OCI-LY7 (cell line): ENCODE measurements around the gene PSMC1. TPM values are rescaled to one million over a fixed set of nuclear protein-coding genes. Genes with fewer than 3 reads are reported as not detected.
A peak's percentile ranks its signal among the peaks of the same experiment; 100 is the strongest.

Experiments
- BruUV-seq: library from RNA; stranded (reverse); fragments of 400-500 nt; replicated peaks from 2 replicates; lab custom pipeline; 2021; lab: Mats Ljungman, UMichigan
- CTCF ChIA-PET: fragments of 300-600 bp; sonication (Branson Sonifier 250); formaldehyde crosslinking; loops from one replicate; lab custom pipeline; 2022; ENCODE audit warnings: antibody characterized with exemption; ENCODE audit not compliant: unreplicated experiment; lab: Charles Lee
- POLR2A ChIA-PET: fragments of 300-600 bp; sonication (Branson Sonifier 250); formaldehyde crosslinking; loops from one replicate; lab custom pipeline; 2022; ENCODE audit warnings: antibody characterized with exemption; lab: Charles Lee
- DNase-seq: peaks from one replicate; pipeline ENCODE4 v3.0.0-alpha.2; 2015; ENCODE audit warnings: low spot score
- H2AFZ ChIP-seq: fragments of 200-600 bp; sonication (generic), shearing (Covaris generic); 2 replicates; pipeline ENCODE4 v1.6.1; 2014; ENCODE audit warnings: mild to moderate bottlenecking, antibody characterized with exemption, low read length, moderate library complexity
- H3K27ac ChIP-seq: fragments of 200-600 bp; sonication (generic); 2 replicates; pipeline ENCODE4 v1.5.1; 2014; ENCODE audit warnings: mixed run types, low read depth, mild to moderate bottlenecking, moderate library complexity, low read length, inconsistent platforms; ENCODE audit not compliant: poor library complexity, severe bottlenecking
- H3K36me3 ChIP-seq: fragments of 200-600 bp; sonication (generic); 2 replicates; pipeline ENCODE4 v1.6.1; 2014; ENCODE audit warnings: mild to moderate bottlenecking, antibody characterized with exemption, low read length, moderate library complexity, mixed read lengths; ENCODE audit not compliant: insufficient read depth
- H3K4me1 ChIP-seq: fragments of 200-600 bp; sonication (generic); 2 replicates; pipeline ENCODE4 v1.5.1; 2014; ENCODE audit warnings: mild to moderate bottlenecking, low read length; ENCODE audit not compliant: insufficient read depth, poor library complexity, severe bottlenecking
- H3K4me2 ChIP-seq: fragments of 200-600 bp; sonication (generic); 2 replicates; pipeline ENCODE4 v1.6.1; 2014; ENCODE audit warnings: mild to moderate bottlenecking, low read length
- H3K4me3 ChIP-seq: fragments of 200-600 bp; sonication (generic); 2 replicates; pipeline ENCODE4 v1.5.1; 2014; ENCODE audit warnings: mild to moderate bottlenecking, low read depth, low read length; ENCODE audit not compliant: poor library complexity, severe bottlenecking
- H3K79me2 ChIP-seq: fragments of 200-600 bp; sonication (generic); 2 replicates; pipeline ENCODE4 v1.6.1; 2016; ENCODE audit warnings: low read depth, mild to moderate bottlenecking, low read length, moderate library complexity, mixed read lengths; ENCODE audit not compliant: insufficient read depth
- H3K9me2 ChIP-seq: fragments of 200-600 bp; sonication (generic); 2 replicates; pipeline ENCODE4 v1.6.1; 2016; ENCODE audit warnings: mild to moderate bottlenecking, low read length, mixed read lengths; ENCODE audit not compliant: insufficient read depth
- H3K9me3 ChIP-seq: fragments of 200-600 bp; sonication (generic); 2 replicates; pipeline ENCODE4 v1.6.1; 2014; ENCODE audit warnings: mild to moderate bottlenecking, mixed run types, low read length, mixed read lengths
- H4K20me1 ChIP-seq: fragments of 200-600 bp; sonication (generic); 2 replicates; pipeline ENCODE4 v1.6.1; 2014; ENCODE audit warnings: mild to moderate bottlenecking, antibody characterized with exemption, low read length, moderate library complexity, mixed read lengths; ENCODE audit not compliant: insufficient read depth
- CTCF ChIP-seq: fragments of 200-600 bp; sonication (generic); conservative IDR thresholded peaks from 2 replicates; pipeline ENCODE4 v1.5.1; 2014; ENCODE audit warnings: mild to moderate bottlenecking, antibody characterized with exemption, low read length, moderate library complexity, mixed read lengths
- EZH2phosphoT487 ChIP-seq: fragments of 200-600 bp; sonication (generic); IDR thresholded peaks from 2 replicates; pipeline ENCODE4 v1.6.1; 2018; ENCODE audit warnings: low read depth, borderline replicate concordance, mild to moderate bottlenecking, mixed run types, antibody characterized with exemption, low read length, moderate library complexity, mixed read lengths
- intact Hi-C: fragments of 100-400 bp; cut with micrococcal nuclease; formaldehyde crosslinking; loops from one replicate; pipeline ENCODE4 v1.10.0; 2022; ENCODE audit not compliant: unreplicated experiment
- total RNA-seq, 2 experiments: library from RNA; depleted of rRNA in 1 of 2; stranded (reverse); fragments of >200 nt in 1 of 2; shearing (Covaris generic) in 1 of 2; gene quantifications; 2 replicates each; pipeline ENCODE4 v1.2.3, GENCODE V29; 2014 to 2022

The PSMC1 gene
- total RNA-seq, 2 experiments from 2014 or later, result 92.7 to 100 TPM

- TF ChIP-seq CTCF (no peak), EZH2phosphoT487 (no peak)
- intact Hi-C loops, result no loop called here
- Histone ChIP-seq H3K36me3 (peaks cover 95% of the 10 kb centered on the region), H2AFZ (no peak overlapping the region), H3K27ac (peak overlapping the region; percentile 30), H3K79me2 (peaks cover 2% of the 10 kb centered on the region; the same call in 1 of the 2 replicates), H3K4me3 (no peak overlapping the region), H3K9me2 (no peaks in the 10 kb centered on the region), H3K9me3 (no peaks in the 10 kb centered on the region), H3K4me1 (peaks cover 9% of the 10 kb centered on the region), H3K4me2 (no peak overlapping the region), H4K20me1 (no peaks in the 10 kb centered on the region)
- no peak for DNase-seq
- ChIA-PET POLR2A (interaction anchor here (1.1 kb wide), 1 partner anchor 28 kb away, joined by 4 read pairs; no protein-coding TSS in a partner anchor), CTCF (no interaction called here)
- no TSS peak for BruUV-seq
Observed at GRCh38 chr14:90263748-90264449, 7.5 kb downstream of the PSMC1 start.

- CTCF ChIA-PET, result no interaction called here
Observed at GRCh38 chr14:90266441-90267154, 10.2 kb downstream of the PSMC1 start.

More at GRCh38 chr14:90266441-90267154, 10.2 kb downstream of the PSMC1 start:
- TF ChIP-seq CTCF, result no peak
- no peak for TF ChIP-seq EZH2phosphoT487
- H3K4me3 ChIP-seq, result no peak overlapping the region
- no peak overlapping the region for H3K4me2 ChIP-seq
- no peaks in the 10 kb centered on the region for H3K79me2 ChIP-seq
- no peaks in the 10 kb centered on the region for H3K9me2 ChIP-seq
- DNase-seq, result no peak
- no peak overlapping the region for H3K27ac ChIP-seq
- H3K4me1 ChIP-seq, result peaks cover 9% of the 10 kb centered on the region
- H3K9me3 ChIP-seq, result no peaks in the 10 kb centered on the region
- no peaks in the 10 kb centered on the region for H4K20me1 ChIP-seq
- H2AFZ ChIP-seq, result no peak overlapping the region
- BruUV-seq, result no TSS peak
- peaks cover 94% of the 10 kb centered on the region for H3K36me3 ChIP-seq
- intact Hi-C loops, result no loop called here
- POLR2A ChIA-PET, result interaction anchor here (0.6 to 0.8 kb wide), 2 partner anchors 10 to 278 kb away, joined by 3 to 4 read pairs; no protein-coding TSS in a partner anchor
